Panc1 (cell line): ENCODE data around the gene USP40. TPM values are rescaled to one million over a fixed set of nuclear protein-coding genes. Genes with fewer than 3 reads are reported as not detected.
A peak's percentile ranks its signal among the peaks of the same experiment; 100 is the strongest.

Experiments used
- ATAC-seq: fragments of 200-7000 bp; cut with Tn5 transposase; 2 replicates; pipeline ENCODE4 v1.9.1; 2020; ENCODE audit warnings: mild to moderate bottlenecking, moderate library complexity
- BruUV-seq: library from RNA; stranded (reverse); fragments of 400-500 nt; replicated peaks from 2 replicates; lab custom pipeline; 2021; lab: Mats Ljungman, UMichigan
- CTCF ChIA-PET: fragments of 300-600 bp; sonication (Branson Sonifier 250); formaldehyde crosslinking; loops from one replicate; lab custom pipeline; 2022; ENCODE audit warnings: antibody characterized with exemption; lab: Charles Lee
- POLR2A ChIA-PET: fragments of 300-600 bp; sonication (Branson Sonifier 250); formaldehyde crosslinking; loops from one replicate; lab custom pipeline; 2022; ENCODE audit warnings: antibody characterized with exemption; lab: Charles Lee
- DNase-seq: peaks from one replicate; pipeline ENCODE4 v3.0.0-alpha.2; 2010; ENCODE audit warnings: low read depth, low spot score
- H3K27ac ChIP-seq: 2 replicates; pipeline ENCODE4 v1.5.1; 2011; ENCODE audit warnings: mild to moderate bottlenecking, low read length, inconsistent platforms
- H3K27me3 ChIP-seq: fragments of 200-500 bp; sonication (Bioruptor generic); 2 replicates; pipeline ENCODE4 v1.6.0; 2014; ENCODE audit warnings: low read length, inconsistent platforms; ENCODE audit not compliant: control insufficient read depth, insufficient read depth
- H3K36me3 ChIP-seq: fragments of 200-500 bp; sonication (Bioruptor generic); 2 replicates; pipeline ENCODE4 v1.5.1; 2014; ENCODE audit warnings: inconsistent platforms, mild to moderate bottlenecking, low read length, moderate library complexity; ENCODE audit not compliant: control insufficient read depth, insufficient read depth
- H3K4me1 ChIP-seq: 2 replicates; pipeline ENCODE4 v1.5.1; 2011; ENCODE audit warnings: inconsistent platforms, mild to moderate bottlenecking, low read length, moderate library complexity; ENCODE audit not compliant: control insufficient read depth, insufficient read depth
- H3K4me3 ChIP-seq, 2 experiments: 2 replicates each; pipeline ENCODE4 v1.5.1; 2011 to 2012; ENCODE audit warnings: low read depth in 2 of 2, low read length in 2 of 2, mild to moderate bottlenecking in 2 of 2, inconsistent platforms in 1 of 2, moderate library complexity in 1 of 2
- H3K9me3 ChIP-seq: fragments of 200-500 bp; sonication (Bioruptor generic); 2 replicates; pipeline ENCODE4 v1.5.1; 2014; ENCODE audit warnings: low read depth, mild to moderate bottlenecking, inconsistent platforms, low read length, moderate library complexity; ENCODE audit not compliant: control insufficient read depth, insufficient read depth
- POLR2AphosphoS5 ChIP-seq: IDR thresholded peaks from 2 replicates; pipeline ENCODE4 v1.6.1; 2012; ENCODE audit warnings: mild to moderate bottlenecking, low read depth, low read length, moderate library complexity
- SIN3A ChIP-seq: IDR thresholded peaks from 2 replicates; pipeline ENCODE4 v1.6.1; 2012; ENCODE audit warnings: low read depth, mild to moderate bottlenecking, low read length, moderate library complexity, borderline replicate concordance; ENCODE audit not compliant: insufficient read depth
- TCF7L2 ChIP-seq: IDR thresholded peaks from 2 replicates; pipeline ENCODE4 v1.6.1; 2011; ENCODE audit warnings: mild to moderate bottlenecking, low read depth, low read length, inconsistent platforms
- in situ Hi-C: cut with HindIII; loops from 2 replicates; pipeline ENCODE4 v1.10.0; 2016; ENCODE audit warnings: low sequenced_read_pairs, low pct_unique_long_range_greater_than_20kb
- intact Hi-C: fragments of 100-400 bp; cut with micrococcal nuclease; formaldehyde crosslinking; loops from one replicate; pipeline ENCODE4 v1.10.0; 2022; ENCODE audit not compliant: unreplicated experiment
- total RNA-seq: library from RNA; stranded (reverse); gene quantifications from one replicate; pipeline ENCODE4 v1.2.1, GENCODE V29; 2021; ENCODE audit not compliant: unreplicated experiment
- TF ChIP-seq, protein P1 (sequence below): fragments of 450-650 bp; IDR thresholded peaks from 2 replicates; pipeline ENCODE4 v1.5.1; 2017; ENCODE audit warnings: mild to moderate bottlenecking
- TF ChIP-seq, protein P2 (sequence below), 2 experiments: IDR thresholded peaks; 2 replicates each; pipeline ENCODE4 v1.6.1; 2011 to 2012; ENCODE audit warnings: low read depth in 2 of 2, control low read depth in 1 of 2, low read length in 1 of 2, mild to moderate bottlenecking in 1 of 2, moderate library complexity in 1 of 2; ENCODE audit not compliant: insufficient read depth in 1 of 2

USP40 gene
- total RNA-seq, 1 experiment from 2014 or later, result 26.6 TPM

DNA sequence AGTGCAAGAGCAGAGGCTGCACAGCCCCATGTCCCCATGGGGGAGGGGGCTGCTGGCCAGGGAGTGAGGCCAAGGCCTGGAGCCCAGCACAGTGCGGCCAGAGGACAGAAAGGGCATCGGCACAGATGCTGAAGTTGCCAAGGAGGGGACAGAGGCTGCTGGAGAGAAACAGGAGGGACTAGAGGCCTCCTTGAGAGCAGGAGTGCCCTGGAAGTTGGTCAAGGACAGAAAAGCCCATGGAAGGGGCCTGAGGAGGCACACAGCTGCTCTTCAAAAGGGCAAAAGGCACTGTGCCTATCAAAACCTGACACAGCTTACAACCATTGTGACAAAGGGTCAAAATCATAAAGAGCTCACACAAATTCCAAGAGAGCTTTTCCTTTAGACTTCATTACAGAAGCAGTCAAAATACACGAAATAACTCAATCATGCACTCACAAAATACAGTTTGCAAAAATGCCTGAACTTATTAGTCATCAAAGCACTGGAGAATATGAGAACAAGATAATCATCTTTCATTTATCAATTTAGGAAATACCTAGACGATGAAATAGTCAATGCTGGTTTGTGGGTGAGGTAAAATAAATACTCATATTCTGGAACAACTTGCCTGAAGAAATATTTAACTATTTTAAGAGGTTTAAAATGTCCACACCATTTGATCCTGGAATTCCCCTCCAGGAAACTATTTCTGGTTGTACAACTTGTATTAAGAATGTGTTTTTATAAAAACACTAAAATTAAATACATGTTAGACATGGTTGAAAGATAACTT lies 79.6 kb downstream of the USP40 start:
- ChIA-PET CTCF (no interaction called here), POLR2A (no interaction called here)
- no peaks in the 10 kb centered on the region; the same call in 1 of the 2 replicates for H3K36me3 ChIP-seq
- DNase-seq (peak; percentile 5), ATAC-seq (peak; percentile 83)
- intact Hi-C loops (loop anchor here (5.0 kb wide), 1 partner anchor 220 kb away; no protein-coding TSS in a partner anchor), in situ Hi-C loops (no loop called here)
- peaks cover 21% of the 10 kb centered on the region for H3K4me1 ChIP-seq
- H3K4me3 ChIP-seq, result no peak overlapping the region
- peak overlapping the region; percentile 81 for H3K27ac ChIP-seq
- no peaks in the 10 kb centered on the region for H3K27me3 ChIP-seq
- no peaks in the 10 kb centered on the region for H3K9me3 ChIP-seq
- no TSS peak for BruUV-seq
- TF ChIP-seq SIN3A (no peak), TCF7L2 (peak; percentile 95), POLR2AphosphoS5 (peak; percentile 44; the same call in 1 of the 2 replicates)
- TF ChIP-seq, protein P1, sequence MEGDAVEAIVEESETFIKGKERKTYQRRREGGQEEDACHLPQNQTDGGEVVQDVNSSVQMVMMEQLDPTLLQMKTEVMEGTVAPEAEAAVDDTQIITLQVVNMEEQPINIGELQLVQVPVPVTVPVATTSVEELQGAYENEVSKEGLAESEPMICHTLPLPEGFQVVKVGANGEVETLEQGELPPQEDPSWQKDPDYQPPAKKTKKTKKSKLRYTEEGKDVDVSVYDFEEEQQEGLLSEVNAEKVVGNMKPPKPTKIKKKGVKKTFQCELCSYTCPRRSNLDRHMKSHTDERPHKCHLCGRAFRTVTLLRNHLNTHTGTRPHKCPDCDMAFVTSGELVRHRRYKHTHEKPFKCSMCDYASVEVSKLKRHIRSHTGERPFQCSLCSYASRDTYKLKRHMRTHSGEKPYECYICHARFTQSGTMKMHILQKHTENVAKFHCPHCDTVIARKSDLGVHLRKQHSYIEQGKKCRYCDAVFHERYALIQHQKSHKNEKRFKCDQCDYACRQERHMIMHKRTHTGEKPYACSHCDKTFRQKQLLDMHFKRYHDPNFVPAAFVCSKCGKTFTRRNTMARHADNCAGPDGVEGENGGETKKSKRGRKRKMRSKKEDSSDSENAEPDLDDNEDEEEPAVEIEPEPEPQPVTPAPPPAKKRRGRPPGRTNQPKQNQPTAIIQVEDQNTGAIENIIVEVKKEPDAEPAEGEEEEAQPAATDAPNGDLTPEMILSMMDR, result no peak
- TF ChIP-seq, protein P2, sequence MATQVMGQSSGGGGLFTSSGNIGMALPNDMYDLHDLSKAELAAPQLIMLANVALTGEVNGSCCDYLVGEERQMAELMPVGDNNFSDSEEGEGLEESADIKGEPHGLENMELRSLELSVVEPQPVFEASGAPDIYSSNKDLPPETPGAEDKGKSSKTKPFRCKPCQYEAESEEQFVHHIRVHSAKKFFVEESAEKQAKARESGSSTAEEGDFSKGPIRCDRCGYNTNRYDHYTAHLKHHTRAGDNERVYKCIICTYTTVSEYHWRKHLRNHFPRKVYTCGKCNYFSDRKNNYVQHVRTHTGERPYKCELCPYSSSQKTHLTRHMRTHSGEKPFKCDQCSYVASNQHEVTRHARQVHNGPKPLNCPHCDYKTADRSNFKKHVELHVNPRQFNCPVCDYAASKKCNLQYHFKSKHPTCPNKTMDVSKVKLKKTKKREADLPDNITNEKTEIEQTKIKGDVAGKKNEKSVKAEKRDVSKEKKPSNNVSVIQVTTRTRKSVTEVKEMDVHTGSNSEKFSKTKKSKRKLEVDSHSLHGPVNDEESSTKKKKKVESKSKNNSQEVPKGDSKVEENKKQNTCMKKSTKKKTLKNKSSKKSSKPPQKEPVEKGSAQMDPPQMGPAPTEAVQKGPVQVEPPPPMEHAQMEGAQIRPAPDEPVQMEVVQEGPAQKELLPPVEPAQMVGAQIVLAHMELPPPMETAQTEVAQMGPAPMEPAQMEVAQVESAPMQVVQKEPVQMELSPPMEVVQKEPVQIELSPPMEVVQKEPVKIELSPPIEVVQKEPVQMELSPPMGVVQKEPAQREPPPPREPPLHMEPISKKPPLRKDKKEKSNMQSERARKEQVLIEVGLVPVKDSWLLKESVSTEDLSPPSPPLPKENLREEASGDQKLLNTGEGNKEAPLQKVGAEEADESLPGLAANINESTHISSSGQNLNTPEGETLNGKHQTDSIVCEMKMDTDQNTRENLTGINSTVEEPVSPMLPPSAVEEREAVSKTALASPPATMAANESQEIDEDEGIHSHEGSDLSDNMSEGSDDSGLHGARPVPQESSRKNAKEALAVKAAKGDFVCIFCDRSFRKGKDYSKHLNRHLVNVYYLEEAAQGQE (IDR thresholded peaks at IDR 0.05; ENCODE audit: insufficient read depth in 1 of 2, low read depth in 2 of 2, low read length in 1 of 2), result no peak

DNA sequence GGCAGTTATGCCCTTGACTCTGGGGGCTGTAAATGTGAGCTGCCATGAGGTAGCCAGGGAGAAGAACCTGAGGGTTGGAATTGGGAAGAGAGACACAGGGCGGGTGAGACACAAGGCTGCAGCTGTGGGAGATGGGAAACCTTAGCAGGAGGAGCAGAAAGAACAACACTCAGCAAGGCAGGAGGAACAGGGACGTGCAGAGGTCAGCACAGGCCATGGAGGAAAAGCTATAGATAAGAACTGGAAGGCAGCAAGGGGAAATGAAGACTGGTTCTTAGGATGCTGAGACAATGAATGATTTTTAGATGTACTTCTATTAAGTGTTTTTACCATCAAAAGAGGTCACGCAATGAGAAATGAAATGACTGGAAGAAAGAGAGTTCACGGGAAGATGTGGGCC lies 80.2 kb downstream of the USP40 start:
- DNase-seq (no peak), ATAC-seq (no peak; the same call in 1 of the 2 replicates)
- ChIA-PET CTCF (no interaction called here), POLR2A (no interaction called here)
- Histone ChIP-seq H3K27me3 (no peaks in the 10 kb centered on the region), H3K9me3 (no peaks in the 10 kb centered on the region), H3K4me3 (no peak overlapping the region), H3K27ac (peak overlapping the region; percentile 79), H3K36me3 (no peaks in the 10 kb centered on the region; the same call in 1 of the 2 replicates), H3K4me1 (peaks cover 21% of the 10 kb centered on the region)
- TF ChIP-seq SIN3A (no peak), TCF7L2 (no peak), POLR2AphosphoS5 (no peak)
- TF ChIP-seq, protein P1, result no peak
- TF ChIP-seq, protein P2 (IDR thresholded peaks at IDR 0.05; ENCODE audit: insufficient read depth in 1 of 2, low read depth in 2 of 2, low read length in 1 of 2), result no peak
- intact Hi-C loops (loop anchor here (5.0 kb wide), 1 partner anchor 221 kb away; no protein-coding TSS in a partner anchor), in situ Hi-C loops (no loop called here)
- BruUV-seq, result no TSS peak
